ENCODE measurements around the gene AQP2.

GRCh38 chr12:49933796-49934195, 16.7 kb upstream of the AQP2 start:
- TF ChIP-seq, protein P1, sequence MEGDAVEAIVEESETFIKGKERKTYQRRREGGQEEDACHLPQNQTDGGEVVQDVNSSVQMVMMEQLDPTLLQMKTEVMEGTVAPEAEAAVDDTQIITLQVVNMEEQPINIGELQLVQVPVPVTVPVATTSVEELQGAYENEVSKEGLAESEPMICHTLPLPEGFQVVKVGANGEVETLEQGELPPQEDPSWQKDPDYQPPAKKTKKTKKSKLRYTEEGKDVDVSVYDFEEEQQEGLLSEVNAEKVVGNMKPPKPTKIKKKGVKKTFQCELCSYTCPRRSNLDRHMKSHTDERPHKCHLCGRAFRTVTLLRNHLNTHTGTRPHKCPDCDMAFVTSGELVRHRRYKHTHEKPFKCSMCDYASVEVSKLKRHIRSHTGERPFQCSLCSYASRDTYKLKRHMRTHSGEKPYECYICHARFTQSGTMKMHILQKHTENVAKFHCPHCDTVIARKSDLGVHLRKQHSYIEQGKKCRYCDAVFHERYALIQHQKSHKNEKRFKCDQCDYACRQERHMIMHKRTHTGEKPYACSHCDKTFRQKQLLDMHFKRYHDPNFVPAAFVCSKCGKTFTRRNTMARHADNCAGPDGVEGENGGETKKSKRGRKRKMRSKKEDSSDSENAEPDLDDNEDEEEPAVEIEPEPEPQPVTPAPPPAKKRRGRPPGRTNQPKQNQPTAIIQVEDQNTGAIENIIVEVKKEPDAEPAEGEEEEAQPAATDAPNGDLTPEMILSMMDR (IDR thresholded peaks at IDR 0.05; ENCODE audit: low read depth, low read length, missing input control): no peak
- no peak for TF ChIP-seq YY1 (IDR thresholded peaks at IDR 0.05)
- TF ChIP-seq HNF4G (IDR thresholded peaks at IDR 0.05): no peak
- TF ChIP-seq, protein P2, sequence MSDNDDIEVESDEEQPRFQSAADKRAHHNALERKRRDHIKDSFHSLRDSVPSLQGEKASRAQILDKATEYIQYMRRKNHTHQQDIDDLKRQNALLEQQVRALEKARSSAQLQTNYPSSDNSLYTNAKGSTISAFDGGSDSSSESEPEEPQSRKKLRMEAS (IDR thresholded peaks at IDR 0.05): no peak
- TF ChIP-seq FOXA1 (IDR thresholded peaks at IDR 0.05): no peak
- TF ChIP-seq, protein P3, sequence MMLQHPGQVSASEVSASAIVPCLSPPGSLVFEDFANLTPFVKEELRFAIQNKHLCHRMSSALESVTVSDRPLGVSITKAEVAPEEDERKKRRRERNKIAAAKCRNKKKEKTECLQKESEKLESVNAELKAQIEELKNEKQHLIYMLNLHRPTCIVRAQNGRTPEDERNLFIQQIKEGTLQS (IDR thresholded peaks at IDR 0.05): no peak
- no peak for TF ChIP-seq TAF1 (conservative IDR thresholded peaks at IDR 0.05)
- TF ChIP-seq RAD21 (IDR thresholded peaks at IDR 0.05): no peak
- no peak for TF ChIP-seq REST (IDR thresholded peaks at IDR 0.05)
- TF ChIP-seq ZBTB33 (IDR thresholded peaks at IDR 0.05): no peak
- no peak for TF ChIP-seq GABPA (IDR thresholded peaks at IDR 0.05 in 1 of 2, conservative IDR thresholded peaks at IDR 0.05 in 1 of 2)
- TF ChIP-seq JUND (IDR thresholded peaks at IDR 0.05): no peak
- no peak for TF ChIP-seq EGR1 (IDR thresholded peaks at IDR 0.05; ENCODE audit: low read depth in 2 of 2)
- no peak for TF ChIP-seq RXRA (IDR thresholded peaks at IDR 0.05)

Measured in liver (tissue), 3 donors.